HCT116 (cell line): ENCODE results near the gene CLK3.

ENCODE experiments used
- CTCF ChIP-seq, 3 experiments: fragments of 200-600 bp in 1 of 3; sonication (generic) in 1 of 3; IDR thresholded peaks in 2 of 3; conservative IDR thresholded peaks in 1 of 3; 2 replicates each; pipeline ENCODE4 v1.5.1; 2012 to 2017; ENCODE audit warnings: low read depth in 2 of 3, low read length in 2 of 3, antibody characterized with exemption in 1 of 3, borderline replicate concordance in 1 of 3, control low read depth in 1 of 3, mild to moderate bottlenecking in 1 of 3, mixed read lengths in 1 of 3, mixed run types in 1 of 3, moderate library complexity in 1 of 3; ENCODE audit not compliant: insufficient read depth in 1 of 3
- EZH2 ChIP-seq: fragments of 200-600 bp; sonication (generic); IDR thresholded peaks from 2 replicates; pipeline ENCODE4 v1.6.1; 2017; ENCODE audit warnings: antibody characterized with exemption, mixed run types
- POLR2A ChIP-seq: IDR thresholded peaks from 2 replicates; pipeline ENCODE4 v1.7.0; 2011; ENCODE audit warnings: borderline replicate concordance; ENCODE audit not compliant: insufficient read depth, insufficient read length; ENCODE audit errors: extremely low read depth
- POLR2AphosphoS5 ChIP-seq: IDR thresholded peaks from 2 replicates; pipeline ENCODE4 v1.6.1; 2011; ENCODE audit warnings: mild to moderate bottlenecking, low read depth, low read length, moderate library complexity
- RAD21 ChIP-seq: IDR thresholded peaks from 2 replicates; pipeline ENCODE4 v1.6.1; 2012; ENCODE audit warnings: low read depth, mild to moderate bottlenecking
- REST ChIP-seq: IDR thresholded peaks from 2 replicates; pipeline ENCODE4 v1.6.1; 2012; ENCODE audit warnings: low read depth
- SP1 ChIP-seq: IDR thresholded peaks from 2 replicates; pipeline ENCODE4 v1.6.1; 2012; ENCODE audit warnings: low read depth
- YY1 ChIP-seq: IDR thresholded peaks from 2 replicates; pipeline ENCODE4 v1.6.1; 2011; ENCODE audit warnings: low read length, low read depth, moderate library complexity, mild to moderate bottlenecking; ENCODE audit not compliant: insufficient replicate concordance; ENCODE audit errors: extremely low read depth
- ZNF274 ChIP-seq: fragments of 200-500 bp; sonication (Bioruptor generic); IDR thresholded peaks from 2 replicates; pipeline ENCODE4 v1.6.1; 2014; ENCODE audit warnings: mild to moderate bottlenecking, low read depth, low read length, inconsistent platforms

- TF ChIP-seq EZH2 (no peak), YY1 (no peak), POLR2AphosphoS5 (no peak), ZNF274 (no peak), CTCF (IDR thresholded peaks at IDR 0.05 in 2 of 3, conservative IDR thresholded peaks at IDR 0.05 in 1 of 3; ENCODE audit: borderline replicate concordance in 1 of 3, insufficient read depth in 1 of 3, low read depth in 2 of 3, low read length in 2 of 3) (no peak), SP1 (no peak), RAD21 (no peak), POLR2A (no peak), REST (no peak)
These were observed 22.5 kb upstream of the CLK3 start for GRCh38 chr15:74593122-74593521.
